ENCODE results near the gene MBD2. TPM values are rescaled to one million over a fixed set of nuclear protein-coding genes. Genes with fewer than 3 reads are reported as not detected.
"Not testable (repeated sequence)": the region's sequence is repeated elsewhere in the genome, so short reads cannot be mapped to it uniquely, and the experiment has no call there.

The MBD2 gene
- total RNA-seq, 1 donor from 2014 or later: 111 TPM

GRCh38 chr18:54215069-54215468, 9.4 kb downstream of the MBD2 start:
- DNase-seq (ENCODE audit: low spot score in 2 of 2): no peak
- Histone ChIP-seq H3K27me3 (no peaks in the 10 kb centered on the region), H3K36me3 (no peaks in the 10 kb centered on the region), H3K4me1 (no peaks in the 10 kb centered on the region), H3K27ac (no peak overlapping the region), H3K9me3 (no peaks in the 10 kb centered on the region), H3K4me3 (no peak overlapping the region)
- intact Hi-C loops (cut with DNase I): no loop called here
- TF ChIP-seq CTCF (IDR thresholded peaks at IDR 0.05): no peak

- no peaks in the 10 kb centered on the region for H3K36me3 ChIP-seq
- DNase-seq (ENCODE audit: low spot score in 2 of 2): no peak
These were observed 14.0 kb downstream of the MBD2 start for GRCh38 chr18:54210463-54210862.

DNA sequence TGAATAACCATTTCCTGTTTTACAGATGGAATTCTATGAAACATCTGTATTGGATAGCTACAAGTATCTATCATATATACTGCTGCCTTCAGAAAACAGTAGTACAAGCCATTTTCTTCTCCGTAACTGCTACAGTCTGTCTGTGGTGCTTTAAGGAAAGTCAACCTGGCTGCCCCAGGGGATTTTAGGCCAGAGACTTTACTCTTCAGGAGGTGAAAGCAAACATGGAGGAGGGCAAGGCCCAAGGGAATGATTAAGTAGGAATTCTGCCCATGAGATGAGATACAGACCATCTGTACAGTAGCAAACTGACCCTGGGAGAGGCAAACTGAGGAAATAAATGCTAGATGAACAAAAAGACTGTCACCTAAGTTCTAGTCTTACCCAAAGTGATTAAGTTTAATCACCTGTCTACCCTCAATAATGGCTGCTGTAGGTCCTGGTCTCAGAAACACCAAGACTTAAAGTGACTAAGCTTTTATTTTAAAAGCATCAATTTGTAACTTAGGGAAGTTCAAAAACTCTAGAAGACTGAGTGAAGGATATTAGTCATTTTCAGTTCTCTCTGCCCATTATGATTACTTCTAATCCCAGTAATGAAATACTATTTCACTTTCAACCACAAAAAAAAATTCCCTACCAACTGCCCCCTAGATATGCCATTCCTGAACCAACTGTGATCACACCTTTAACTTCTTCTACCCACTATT, 14.8 kb downstream of the MBD2 start:
- Histone ChIP-seq H3K4me3 (no peak overlapping the region), H3K36me3 (no peaks in the 10 kb centered on the region), H3K4me1 (peaks cover 0 to 12% of the 10 kb centered on the region in 2 donors), H3K9me3 (no peaks in the 10 kb centered on the region), H3K27ac (peak overlapping the region in 1 of 2 donors; percentile 29), H3K27me3 (no peaks in the 10 kb centered on the region)
- intact Hi-C loops (cut with DNase I): no loop called here
- DNase-seq (ENCODE audit: low spot score in 2 of 2): no peak
- no peak for TF ChIP-seq CTCF (IDR thresholded peaks at IDR 0.05)

More at GRCh38 chr18:54210463-54210862, 14.0 kb downstream of the MBD2 start:
- intact Hi-C loops (cut with DNase I): no loop called here
- H3K27ac ChIP-seq: no peak overlapping the region
- H3K27me3 ChIP-seq: no peaks in the 10 kb centered on the region
- TF ChIP-seq CTCF (IDR thresholded peaks at IDR 0.05): no peak
- no peak overlapping the region for H3K4me3 ChIP-seq
- H3K4me1 ChIP-seq: peaks cover 0 to 8% of the 10 kb centered on the region in 2 donors
- H3K9me3 ChIP-seq: no peaks in the 10 kb centered on the region

DNA sequence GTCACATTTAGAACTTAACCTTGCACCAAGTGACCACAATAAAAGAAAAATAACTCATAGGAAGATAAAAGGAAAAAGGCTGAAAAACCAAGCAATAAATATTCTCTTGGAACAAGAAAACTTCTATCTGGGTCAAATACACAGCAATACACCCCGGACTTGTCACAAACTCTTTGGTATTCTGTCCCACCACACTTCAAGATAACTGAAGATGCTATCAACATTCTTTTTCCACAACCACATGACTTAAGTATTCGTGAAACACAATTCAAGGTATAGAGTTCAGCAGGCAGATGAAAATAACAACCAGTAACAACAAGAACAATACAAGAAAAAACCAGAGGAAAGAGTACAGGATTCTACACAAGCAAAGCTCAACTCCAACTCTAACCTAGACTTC, 18.0 kb downstream of the MBD2 start:
- Histone ChIP-seq H3K4me3 (no peak overlapping the region), H3K9me3 (no peaks in the 10 kb centered on the region), H3K27ac (peak overlapping the region in 1 of 2 donors; percentile 42)

GRCh38 chr18:54205959-54206358, 18.5 kb downstream of the MBD2 start:
- H3K4me3 ChIP-seq: no peak overlapping the region
- intact Hi-C loops (cut with DNase I): no loop called here
- H3K9me3 ChIP-seq: no peaks in the 10 kb centered on the region
- H3K4me1 ChIP-seq: peaks cover 0 to 12% of the 10 kb centered on the region in 2 donors
- H3K27me3 ChIP-seq: no peaks in the 10 kb centered on the region
- peaks cover 0 to 14% of the 10 kb centered on the region in 2 donors for H3K36me3 ChIP-seq
- TF ChIP-seq CTCF (IDR thresholded peaks at IDR 0.05): no peak
- H3K27ac ChIP-seq: no peak overlapping the region
- no peak for DNase-seq (ENCODE audit: low spot score in 2 of 2)

More for the DNA sequence above, 18.0 kb downstream of the MBD2 start:
- H3K27me3 ChIP-seq: no peaks in the 10 kb centered on the region
- DNase-seq (ENCODE audit: low spot score in 2 of 2): no peak
- H3K4me1 ChIP-seq: peaks cover 0 to 12% of the 10 kb centered on the region in 2 donors
- peaks cover 0 to 14% of the 10 kb centered on the region in 2 donors for H3K36me3 ChIP-seq
- no peak for TF ChIP-seq CTCF (IDR thresholded peaks at IDR 0.05)
- intact Hi-C loops (cut with DNase I): no loop called here

GRCh38 chr18:54205448-54205847, 19.0 kb downstream of the MBD2 start:
- H3K4me3 ChIP-seq; H3K27ac ChIP-seq; H3K9me3 ChIP-seq; H3K27me3 ChIP-seq; intact Hi-C loops (cut with DNase I); DNase-seq (ENCODE audit: low spot score in 2 of 2): not testable (repeated sequence)
- Histone ChIP-seq H3K4me1 (peaks cover 0 to 12% of the 10 kb centered on the region in 2 donors), H3K36me3 (peaks cover 0 to 16% of the 10 kb centered on the region in 2 donors)

All from ascending aorta (tissue), 2 donors.